K562 (cell line): ENCODE data around the gene BTBD17. TPM values are rescaled to one million over a fixed set of nuclear protein-coding genes. Genes with fewer than 3 reads are reported as not detected.
A peak's percentile ranks its signal among the peaks of the same experiment; 100 is the strongest.

Experiments used
- ATAC-seq: fragments of 200-7000 bp; cut with Tn5 transposase; 3 replicates; pipeline ENCODE4 v1.9.1; 2020; ENCODE audit warnings: moderate library complexity
- BruUV-seq: library from RNA; stranded (reverse); fragments of 400-500 nt; replicated peaks from 2 replicates; lab custom pipeline; 2021; lab: Mats Ljungman, UMichigan
- CTCF ChIA-PET: fragments of 300-600 bp; formaldehyde crosslinking; extraction: SDS; loops from one replicate; lab custom pipeline; 2021; ENCODE audit warnings: low intra/inter-chr PET ratio; lab: Yijun Ruan, JAX
- POLR2A ChIA-PET: fragments of 300-600, 350-650 bp; sonication (Branson Sonifier 250); formaldehyde crosslinking; extraction: SDS; loops from one replicate; lab custom pipeline; 2021; ENCODE audit warnings: antibody characterized with exemption, inconsistent platforms; lab: Yijun Ruan, JAX
- DNase-seq, 4 experiments: peaks; one replicate each; pipeline versions ENCODE4 v3.0.0 to v3.0.0-alpha.2; 2011 to 2018; ENCODE audit warnings: low spot score in 3 of 4, mixed read lengths in 3 of 4; ENCODE audit errors: extremely low read depth in 1 of 4
- FAIRE-seq: peaks from 2 replicates; lab custom pipeline; 2011; peaks lifted over from hg19 to GRCh38; lab: Jason Lieb, UNC
- H2AFZ ChIP-seq: 2 replicates; pipeline ENCODE4 v1.6.0; 2011; ENCODE audit warnings: low read depth, low read length, control low read depth, inconsistent platforms
- H3K27ac ChIP-seq: fragments of 200-600 bp; 3 replicates; pipeline ENCODE4 v1.8.0; 2011; ENCODE audit warnings: low read depth, mild to moderate bottlenecking, control low read depth, inconsistent platforms, low read length, moderate library complexity, mixed read lengths; ENCODE audit errors: extremely low read depth
- H3K27me3 ChIP-seq, 2 experiments: fragments of 300-600 bp in 1 of 2; 2 replicates in 1 of 2; 3 replicates in 1 of 2; pipeline versions ENCODE4 v1.6.0 to v1.8.0; 2011; ENCODE audit warnings: inconsistent platforms in 2 of 2, low read length in 2 of 2, mild to moderate bottlenecking in 1 of 2, mixed read lengths in 1 of 2, moderate library complexity in 1 of 2; ENCODE audit not compliant: control insufficient read depth in 2 of 2, insufficient read depth in 2 of 2
- H3K36me3 ChIP-seq: fragments of 300-600 bp; 3 replicates; pipeline ENCODE4 v1.8.0; 2011; ENCODE audit warnings: mild to moderate bottlenecking, low read length, inconsistent platforms; ENCODE audit not compliant: control insufficient read depth, insufficient read depth
- H3K4me1 ChIP-seq, 2 experiments: fragments of 200-600 bp in 1 of 2; replicated peaks in 1 of 2; 2 replicates in 1 of 2; 3 replicates in 1 of 2; pipeline versions ENCODE4 v1.5.1 to v1.8.0; 2011; ENCODE audit warnings: inconsistent platforms in 2 of 2, low read length in 2 of 2, mild to moderate bottlenecking in 1 of 2, mixed read lengths in 1 of 2, moderate library complexity in 1 of 2; ENCODE audit not compliant: control insufficient read depth in 2 of 2, insufficient read depth in 2 of 2
- H3K4me2 ChIP-seq: 2 replicates; pipeline ENCODE4 v1.6.1; 2011; ENCODE audit warnings: low read length, control low read depth, inconsistent platforms, mixed read lengths; ENCODE audit not compliant: insufficient read depth
- H3K4me3 ChIP-seq: fragments of 200-600 bp; sonication (generic), shearing (Covaris generic); 2 replicates; pipeline ENCODE4 v1.5.1; 2016; ENCODE audit warnings: control low read depth, inconsistent platforms
- H3K79me2 ChIP-seq: fragments of 200-600 bp; 3 replicates; pipeline ENCODE4 v1.8.0; 2011; ENCODE audit warnings: low read length, inconsistent platforms; ENCODE audit not compliant: control insufficient read depth, insufficient read depth
- H3K9ac ChIP-seq, 2 experiments: 2 replicates each; pipeline versions ENCODE4 v1.6.0 to v1.6.1; 2011; ENCODE audit warnings: low read depth in 2 of 2, low read length in 2 of 2, control low read depth in 1 of 2, inconsistent platforms in 1 of 2, mild to moderate bottlenecking in 1 of 2, mixed read lengths in 1 of 2; ENCODE audit not compliant: insufficient read depth in 1 of 2
- H3K9me1 ChIP-seq: one replicate; pipeline ENCODE4 v1.6.0; 2011; ENCODE audit warnings: inconsistent platforms, mild to moderate bottlenecking, low read length, moderate library complexity; ENCODE audit not compliant: control insufficient read depth, insufficient read depth
- H3K9me3 ChIP-seq: replicated peaks from 2 replicates; pipeline ENCODE4 v1.5.1; 2011; ENCODE audit warnings: low read depth, low read length, inconsistent platforms; ENCODE audit not compliant: control insufficient read depth, insufficient read depth
- H4K20me1 ChIP-seq: replicated peaks from 2 replicates; pipeline ENCODE4 v1.6.1; 2011; ENCODE audit warnings: low read length, inconsistent platforms, mixed read lengths; ENCODE audit not compliant: control insufficient read depth, insufficient read depth
- C11orf30 ChIP-seq: fragments of 450-650 bp; IDR thresholded peaks from 2 replicates; pipeline ENCODE4 v1.6.1; 2016; ENCODE audit warnings: low read depth, mild to moderate bottlenecking
- CEBPB ChIP-seq: fragments of 450-650 bp; IDR thresholded peaks from 2 replicates; pipeline ENCODE4 v1.6.1; 2016; ENCODE audit warnings: missing genetic modification characterization, missing compliant biosample characterization
- CGGBP1 ChIP-seq: fragments of 250-450 bp; sonication (Bioruptor Pico); IDR thresholded peaks from 2 replicates; pipeline ENCODE4 v1.9.0; 2021; ENCODE audit warnings: mild to moderate bottlenecking
- ETS2 ChIP-seq: IDR thresholded peaks from 2 replicates; pipeline ENCODE4 v1.6.1; 2016; ENCODE audit warnings: borderline replicate concordance, missing genetic modification characterization, mild to moderate bottlenecking, moderate library complexity, missing compliant biosample characterization; ENCODE audit not compliant: poor library complexity, severe bottlenecking
- HOMEZ ChIP-seq: fragments of 250-450 bp; sonication (Bioruptor Pico); IDR thresholded peaks from 2 replicates; pipeline ENCODE4 v1.4.0; 2020; ENCODE audit warnings: mild to moderate bottlenecking, moderate library complexity
- ID3 ChIP-seq, 2 experiments: fragments of 250-450 bp in 1 of 2; fragments of 450-650 bp in 1 of 2; sonication (Bioruptor Pico) in 1 of 2; IDR thresholded peaks; 2 replicates each; pipeline versions ENCODE4 v1.6.1 to v1.8.0; 2016 to 2021; ENCODE audit warnings: mild to moderate bottlenecking in 2 of 2, moderate library complexity in 2 of 2, missing compliant biosample characterization in 1 of 2, missing genetic modification characterization in 1 of 2
- IFI16 ChIP-seq: fragments of 250-450 bp; sonication (Bioruptor Pico); IDR thresholded peaks from 2 replicates; pipeline ENCODE4 v2.1.2; 2022; ENCODE audit warnings: mild to moderate bottlenecking, inconsistent platforms
- KHSRP ChIP-seq: fragments of 450-650 bp; IDR thresholded peaks from 2 replicates; pipeline ENCODE4 v1.6.1; 2017
- MEIS2 ChIP-seq: fragments of 450-650 bp; IDR thresholded peaks from 2 replicates; pipeline ENCODE4 v1.6.1; 2014; ENCODE audit warnings: mild to moderate bottlenecking; ENCODE audit not compliant: partially characterized antibody
- RB1 ChIP-seq: fragments of 450-650 bp; IDR thresholded peaks from 2 replicates; pipeline ENCODE4 v1.6.1; 2017; ENCODE audit warnings: low read depth, mild to moderate bottlenecking
- THAP12 ChIP-seq: fragments of 250-450 bp; sonication (Bioruptor Pico); IDR thresholded peaks from 2 replicates; pipeline ENCODE4 v1.9.0; 2021; ENCODE audit warnings: mild to moderate bottlenecking, inconsistent platforms
- USF1 ChIP-seq: sonication (generic); formaldehyde crosslinking; IDR thresholded peaks from 2 replicates; pipeline ENCODE4 v1.9.0; 2022; ENCODE audit warnings: mild to moderate bottlenecking, missing genetic modification reagents
- ZNF134 ChIP-seq: fragments of 250-450 bp; sonication (Bioruptor Pico); conservative IDR thresholded peaks from 2 replicates; pipeline ENCODE4 v1.4.0; 2020
- WGBS: fragments of 100-300 bp; shearing (Covaris generic); methylation state at CpG from one replicate; pipeline ENCODE4 v1.1.6; 2016; ENCODE audit warnings: low coverage, mixed read lengths; ENCODE audit not compliant: insufficient coverage; ENCODE audit errors: missing lambda C conversion rate; 5-methylcytosine and 5-hydroxymethylcytosine counted together
- in situ Hi-C: fragments of 300-500 bp; cut with MboI; formaldehyde crosslinking; loops from 4 replicates; pipeline ENCODE4 v1.15.0; 2018; ENCODE audit warnings: inconsistent platforms, mixed read lengths
- intact Hi-C: fragments of 100-400 bp; cut with micrococcal nuclease; formaldehyde crosslinking; loops from 2 replicates; pipeline ENCODE4 v1.14.2; 2022
- polyA plus RNA-seq, 8 experiments: library from polyadenylated mRNA; depleted of rRNA in 4 of 8; stranded (reverse) in 5 of 8; unstranded in 3 of 8; fragments of >200 nt; fragmentation: Nextera tagmentation in 2 of 8; fragmentation: Illumina TruSeq in 1 of 8; extraction: Ambion mirVana in 2 of 8; extraction: Trizol in 1 of 8; gene quantifications; 2 replicates each; pipeline versions ENCODE4 v1.2.1 to v1.2.3, GENCODE V29; 2011 to 2014; ENCODE audit warnings: inconsistent platforms in 1 of 8, missing spikeins in 1 of 8
- total RNA-seq, 7 experiments: library from RNA; depleted of rRNA in 6 of 7; stranded (reverse); fragments of >200 nt in 6 of 7; fragmentation: Illumina TruSeq in 2 of 7; extraction: Trizol in 2 of 7; gene quantifications; 2 replicates each; pipeline versions ENCODE4 v1.2.1 to v1.2.3, GENCODE V29; 2011 to 2021; ENCODE audit warnings: low replicate concordance in 1 of 7

BTBD17 gene
- total and polyA plus RNA-seq, 9 of the 15 experiments (the other 6 are each of a cell fraction or from before 2014, with no cell fraction given), result not detected

- no peak for TF ChIP-seq THAP12
- no peak for TF ChIP-seq CGGBP1 (CRISPR knock-in tag)
- no peak for TF ChIP-seq ZNF134 (CRISPR knock-in tag)
- TF ChIP-seq KHSRP, result no peak
- TF ChIP-seq ID3 (CRISPR knock-in tag; IDR thresholded peaks at IDR 0.05), result no peak
- TF ChIP-seq ID3 (tag; IDR thresholded peaks at IDR 0.05), result no peak
- no peak for TF ChIP-seq MEIS2
- no peak for TF ChIP-seq CEBPB
- TF ChIP-seq RB1, result no peak
Observed at GRCh38 chr17:74372426-74372825, 10.8 kb upstream of the BTBD17 start (continued).

- H4K20me1 ChIP-seq, result peaks cover 9% of the 10 kb centered on the region
- ChIA-PET POLR2A (no interaction called here), CTCF (no interaction called here)
- no peak overlapping the region for H2AFZ ChIP-seq
- WGBS, result 8% methylated on average over 24 of the region's 26 CpGs
- H3K4me1 ChIP-seq, result peaks cover 0 to 22% of the 10 kb centered on the region in 2 experiments; a peak in 1 of 5 replicates
- H3K4me2 ChIP-seq, result no peak overlapping the region
- DNase-seq (no peak), FAIRE-seq (no peak), ATAC-seq (no peak)
- no TSS peak for BruUV-seq
- in situ Hi-C loops (loop anchor here (10.0 kb wide), 1 partner anchor 223 kb away; the partner anchor contains the start of gene CD300LD), intact Hi-C loops (no loop called here)
- no peaks in the 10 kb centered on the region for H3K36me3 ChIP-seq
- H3K9me3 ChIP-seq, result no peaks in the 10 kb centered on the region
- peaks cover 27 to 60% of the 10 kb centered on the region in 2 experiments for H3K27me3 ChIP-seq
- H3K4me3 ChIP-seq, result no peak overlapping the region
- no peaks in the 10 kb centered on the region for H3K9me1 ChIP-seq
- no peak overlapping the region for H3K27ac ChIP-seq
- H3K9ac ChIP-seq, result peak overlapping the region in 1 of 2 experiments; percentile 35; a peak in 1 of 4 replicates
- H3K79me2 ChIP-seq, result no peaks in the 10 kb centered on the region
- TF ChIP-seq ETS2 (tag), result no peak
- TF ChIP-seq HOMEZ, result no peak
- no peak for TF ChIP-seq USF1 (CRISPR knock-in tag)
- TF ChIP-seq IFI16 (CRISPR knock-in tag), result no peak
- TF ChIP-seq C11orf30, result no peak
Observed at GRCh38 chr17:74371653-74372147, 10.0 kb upstream of the BTBD17 start.
